ENCODE data around the gene AP1G1. TPM values are rescaled to one million over a fixed set of nuclear protein-coding genes. Genes with fewer than 3 reads are reported as not detected.
"Not testable (repeated sequence)": the region's sequence is repeated elsewhere in the genome, so short reads cannot be mapped to it uniquely, and the experiment has no call there.

AP1G1 gene
- total RNA-seq, 1 donor from 2014 or later, result 109 TPM

- DNase-seq (ENCODE audit: low spot score, unreplicated experiment), result peak; percentile 93
- peaks cover 13% of the 10 kb centered on the region for H3K4me1 Mint-ChIP-seq (ENCODE audit: low read depth)
- no peaks in the 10 kb centered on the region for H3K27me3 Mint-ChIP-seq
- peaks cover 12% of the 10 kb centered on the region for H3K36me3 Mint-ChIP-seq (ENCODE audit: insufficient read depth)
- peak within 1 kb of the TSS; percentile 97 for H3K27ac Mint-ChIP-seq
- no peaks in the 10 kb centered on the region for H3K9me3 Mint-ChIP-seq (ENCODE audit: low read depth)
- H3K4me3 Mint-ChIP-seq (ENCODE audit: low read depth), result peak within 1 kb of the TSS; percentile 92
- TF ChIP-seq CTCF (IDR thresholded peaks at IDR 0.05; ENCODE audit: unreplicated experiment), result no peak
Observed at GRCh38 chr16:71845639-71846430, 37.2 kb upstream of the AP1G1 start, which contains the start of gene ATXN1L. ATXN1L (plus strand) TSS chr16:71845976; CDS start chr16:71849741, 3,765 bp downstream.

- DNase-seq (ENCODE audit: low spot score, unreplicated experiment), result no peak
- H3K27me3 Mint-ChIP-seq, result no peaks in the 10 kb centered on the region
- peaks cover 13% of the 10 kb centered on the region for H3K4me1 Mint-ChIP-seq (ENCODE audit: low read depth)
- H3K9me3 Mint-ChIP-seq (ENCODE audit: low read depth), result no peaks in the 10 kb centered on the region
- H3K36me3 Mint-ChIP-seq (ENCODE audit: insufficient read depth), result peaks cover 5% of the 10 kb centered on the region
- no peak for TF ChIP-seq CTCF (IDR thresholded peaks at IDR 0.05; ENCODE audit: unreplicated experiment)
- no peak overlapping the region for H3K27ac Mint-ChIP-seq
- no peak overlapping the region for H3K4me3 Mint-ChIP-seq (ENCODE audit: low read depth)
Observed at GRCh38 chr16:71843572-71843971, 34.9 kb upstream of the AP1G1 start.

- Mint-ChIP-seq H3K27me3 (no peaks in the 10 kb centered on the region), H3K4me1 (ENCODE audit: low read depth) (no peaks in the 10 kb centered on the region), H3K4me3 (ENCODE audit: low read depth) (no peak overlapping the region), H3K27ac (no peak overlapping the region), H3K36me3 (ENCODE audit: insufficient read depth) (no peaks in the 10 kb centered on the region), H3K9me3 (ENCODE audit: low read depth) (no peaks in the 10 kb centered on the region)
- DNase-seq (ENCODE audit: low spot score, unreplicated experiment), result no peak
- no peak for TF ChIP-seq CTCF (IDR thresholded peaks at IDR 0.05; ENCODE audit: unreplicated experiment)
Observed at GRCh38 chr16:71840052-71840451, 31.4 kb upstream of the AP1G1 start.

- no peak for DNase-seq (ENCODE audit: low spot score, unreplicated experiment)
- no peaks in the 10 kb centered on the region for H3K9me3 Mint-ChIP-seq (ENCODE audit: low read depth)
- no peak for TF ChIP-seq CTCF (IDR thresholded peaks at IDR 0.05; ENCODE audit: unreplicated experiment)
Observed at GRCh38 chr16:71837150-71837549, 28.5 kb upstream of the AP1G1 start.

GRCh38 chr16:71834291-71834690 lies 25.7 kb upstream of the AP1G1 start:
- H3K36me3 Mint-ChIP-seq (ENCODE audit: insufficient read depth), result no peaks in the 10 kb centered on the region
- no peak overlapping the region for H3K27ac Mint-ChIP-seq
- H3K4me1 Mint-ChIP-seq (ENCODE audit: low read depth), result no peaks in the 10 kb centered on the region
- H3K9me3 Mint-ChIP-seq (ENCODE audit: low read depth), result no peaks in the 10 kb centered on the region
- DNase-seq (ENCODE audit: low spot score, unreplicated experiment), result no peak
- H3K4me3 Mint-ChIP-seq (ENCODE audit: low read depth), result no peak overlapping the region
- H3K27me3 Mint-ChIP-seq, result no peaks in the 10 kb centered on the region
- TF ChIP-seq CTCF (IDR thresholded peaks at IDR 0.05; ENCODE audit: unreplicated experiment), result no peak

More at GRCh38 chr16:71837150-71837549, 28.5 kb upstream of the AP1G1 start:
- no peak overlapping the region for H3K27ac Mint-ChIP-seq
- no peaks in the 10 kb centered on the region for H3K27me3 Mint-ChIP-seq
- H3K4me3 Mint-ChIP-seq (ENCODE audit: low read depth), result no peak overlapping the region
- H3K4me1 Mint-ChIP-seq (ENCODE audit: low read depth), result no peaks in the 10 kb centered on the region
- no peaks in the 10 kb centered on the region for H3K36me3 Mint-ChIP-seq (ENCODE audit: insufficient read depth)

- H3K4me1 Mint-ChIP-seq (ENCODE audit: low read depth); H3K27me3 Mint-ChIP-seq; DNase-seq (ENCODE audit: low spot score, unreplicated experiment); H3K9me3 Mint-ChIP-seq (ENCODE audit: low read depth); H3K27ac Mint-ChIP-seq; H3K4me3 Mint-ChIP-seq (ENCODE audit: low read depth); H3K36me3 Mint-ChIP-seq (ENCODE audit: insufficient read depth): not testable (repeated sequence)
Observed at GRCh38 chr16:71832112-71832511, 23.5 kb upstream of the AP1G1 start.

- H3K9me3 Mint-ChIP-seq (ENCODE audit: low read depth); H3K27ac Mint-ChIP-seq; DNase-seq (ENCODE audit: low spot score, unreplicated experiment); H3K36me3 Mint-ChIP-seq (ENCODE audit: insufficient read depth); H3K4me1 Mint-ChIP-seq (ENCODE audit: low read depth); H3K27me3 Mint-ChIP-seq; H3K4me3 Mint-ChIP-seq (ENCODE audit: low read depth): not testable (repeated sequence)
Observed at GRCh38 chr16:71831698-71832097, 23.1 kb upstream of the AP1G1 start.
